Neural progenitor cell (in vitro differentiated cells): ENCODE measurements around the gene SFT2D3. TPM values are rescaled to one million over a fixed set of nuclear protein-coding genes. Genes with fewer than 3 reads are reported as not detected.

Experiments used
- DNase-seq: peaks from one replicate; pipeline ENCODE4 v3.0.0-alpha.2; 2016; ENCODE audit warnings: low spot score
- H2AFZ ChIP-seq: fragments of 200-600 bp; sonication (generic); replicated peaks from 2 replicates; pipeline ENCODE4 v1.6.1; 2016; ENCODE audit warnings: antibody characterized with exemption
- H3F3A ChIP-seq: fragments of 200-600 bp; sonication (generic); 2 replicates; pipeline ENCODE4 v1.6.1; 2016; ENCODE audit warnings: antibody characterized with exemption, low read depth
- H3K27ac ChIP-seq: fragments of 200-600 bp; sonication (generic); 2 replicates; pipeline ENCODE4 v1.5.1; 2016; ENCODE audit warnings: mild to moderate bottlenecking
- H3K27me3 ChIP-seq: fragments of 200-600 bp; sonication (generic); 2 replicates; pipeline ENCODE4 v1.6.1; 2016; ENCODE audit warnings: mild to moderate bottlenecking, moderate library complexity
- H3K36me3 ChIP-seq: fragments of 200-600 bp; sonication (generic); 2 replicates; pipeline ENCODE4 v1.5.1; 2016
- H3K4me1 ChIP-seq: fragments of 200-600 bp; sonication (generic); 2 replicates; pipeline ENCODE4 v1.6.1; 2016; ENCODE audit warnings: mixed run types
- H3K4me2 ChIP-seq: fragments of 200-600 bp; sonication (generic); 2 replicates; pipeline ENCODE4 v1.6.1; 2016
- H3K4me3 ChIP-seq: fragments of 200-600 bp; sonication (generic); 2 replicates; pipeline ENCODE4 v1.5.1; 2016
- H3K79me2 ChIP-seq: fragments of 200-600 bp; sonication (generic); 2 replicates; pipeline ENCODE4 v1.6.1; 2016; ENCODE audit warnings: low read depth
- H3K9ac ChIP-seq: fragments of 200-600 bp; sonication (generic); 2 replicates; pipeline ENCODE4 v1.6.1; 2016
- H3K9me3 ChIP-seq: fragments of 200-600 bp; sonication (generic); 2 replicates; pipeline ENCODE4 v1.5.1; 2016; ENCODE audit warnings: low read depth
- H4K20me1 ChIP-seq: fragments of 200-600 bp; sonication (generic); 2 replicates; pipeline ENCODE4 v1.6.1; 2016; ENCODE audit warnings: low read depth
- H3K27ac Mint-ChIP-seq: 3 replicates; pipeline ENCODE4 v1.8.0; 2021; ENCODE audit warnings: mixed read lengths
- H3K27me3 Mint-ChIP-seq: 2 replicates; pipeline ENCODE4 v1.8.0; 2022; ENCODE audit warnings: low read depth, mild to moderate bottlenecking, inconsistent platforms, moderate library complexity, mixed read lengths; ENCODE audit not compliant: insufficient read depth
- H3K36me3 Mint-ChIP-seq: 3 replicates; pipeline ENCODE4 v1.8.0; 2021; ENCODE audit warnings: mixed read lengths
- H3K4me1 Mint-ChIP-seq: 3 replicates; pipeline ENCODE4 v1.8.0; 2021; ENCODE audit warnings: mixed read lengths
- H3K4me3 Mint-ChIP-seq: 3 replicates; pipeline ENCODE4 v1.8.0; 2021; ENCODE audit warnings: mild to moderate bottlenecking, moderate library complexity, mixed read lengths
- H3K9me3 Mint-ChIP-seq: 3 replicates; pipeline ENCODE4 v1.8.0; 2020; ENCODE audit warnings: mixed read lengths
- CTCF ChIP-seq: fragments of 200-600 bp; sonication (generic); IDR thresholded peaks from 2 replicates; pipeline ENCODE4 v1.5.1; 2017; ENCODE audit warnings: antibody characterized with exemption, mild to moderate bottlenecking
- EZH2 ChIP-seq: fragments of 200-600 bp; sonication (generic); IDR thresholded peaks from 2 replicates; pipeline ENCODE4 v1.6.1; 2017; ENCODE audit warnings: antibody characterized with exemption, mild to moderate bottlenecking, moderate library complexity
- EZH2phosphoT487 ChIP-seq: fragments of 200-600 bp; sonication (generic); IDR thresholded peaks from 2 replicates; pipeline ENCODE4 v1.6.1; 2017; ENCODE audit warnings: antibody characterized with exemption
- total RNA-seq: library from RNA; depleted of rRNA; stranded (reverse); fragments of >200 nt; gene quantifications from 2 replicates; pipeline ENCODE4 v1.2.3, GENCODE V29; 2015; ENCODE audit warnings: low replicate concordance

Gene SFT2D3
- 22.8 and 30.6 TPM in 2 replicates for total RNA-seq

GRCh38 chr2:127701193-127701650 lies at the start of gene SFT2D3:
SFT2D3 (plus strand) TSS chr2:127701497; CDS start chr2:127701529, 32 bp downstream.
- H3K79me2 ChIP-seq = peaks cover 32% of the 10 kb centered on the region
- H3K4me1 ChIP-seq = peaks cover 29% of the 10 kb centered on the region
- no peak for TF ChIP-seq EZH2
- no peak for TF ChIP-seq EZH2phosphoT487
- no peak for TF ChIP-seq CTCF
- peak within 1 kb of the TSS; percentile 71 for H2AFZ ChIP-seq
- peaks cover 2% of the 10 kb centered on the region for H3K27me3 Mint-ChIP-seq
- peaks cover 2% of the 10 kb centered on the region for H3K9me3 Mint-ChIP-seq
- H3K27ac Mint-ChIP-seq = peak within 1 kb of the TSS; percentile 99
- H3K4me3 Mint-ChIP-seq = peak within 1 kb of the TSS; percentile 94
- H3K9ac ChIP-seq = peak within 1 kb of the TSS; percentile 66
- peaks cover 29% of the 10 kb centered on the region for H4K20me1 ChIP-seq
- H3K9me3 ChIP-seq = no peaks in the 10 kb centered on the region
- H3K4me1 Mint-ChIP-seq = peaks cover 20% of the 10 kb centered on the region
- H3K27me3 ChIP-seq = no peaks in the 10 kb centered on the region
- DNase-seq = peak; percentile 95
- peaks cover 5% of the 10 kb centered on the region for H3K36me3 ChIP-seq
- H3K36me3 Mint-ChIP-seq = peaks cover 11% of the 10 kb centered on the region
- H3K4me3 ChIP-seq = peak within 1 kb of the TSS; percentile 84
- H3F3A ChIP-seq = peaks cover 43% of the 10 kb centered on the region
- H3K27ac ChIP-seq = peak within 1 kb of the TSS; percentile 93
- peak within 1 kb of the TSS; percentile 82 for H3K4me2 ChIP-seq

GRCh38 chr2:127651971-127652550 lies 49.2 kb upstream of the SFT2D3 start:
- H3K4me1 Mint-ChIP-seq = peaks cover 50% of the 10 kb centered on the region
- Histone ChIP-seq H3K36me3 (no peaks in the 10 kb centered on the region), H3K27me3 (no peaks in the 10 kb centered on the region), H3F3A (peaks cover 12% of the 10 kb centered on the region), H3K79me2 (no peaks in the 10 kb centered on the region), H3K4me3 (no peak overlapping the region), H3K9ac (no peak overlapping the region), H4K20me1 (no peaks in the 10 kb centered on the region), H3K27ac (no peak overlapping the region), H3K9me3 (no peaks in the 10 kb centered on the region), H3K4me1 (peaks cover 16% of the 10 kb centered on the region), H2AFZ (no peak overlapping the region), H3K4me2 (no peak overlapping the region)
- peak overlapping the region; percentile 82 for H3K27ac Mint-ChIP-seq
- no peak for DNase-seq
- TF ChIP-seq EZH2 (no peak), EZH2phosphoT487 (no peak), CTCF (no peak)
- no peaks in the 10 kb centered on the region for H3K9me3 Mint-ChIP-seq
- H3K36me3 Mint-ChIP-seq = no peaks in the 10 kb centered on the region
- no peak overlapping the region for H3K4me3 Mint-ChIP-seq
- peaks cover 9% of the 10 kb centered on the region for H3K27me3 Mint-ChIP-seq

- Histone ChIP-seq H3K79me2 (no peaks in the 10 kb centered on the region), H3K4me3 (no peak overlapping the region), H3F3A (peaks cover 12% of the 10 kb centered on the region), H3K36me3 (no peaks in the 10 kb centered on the region), H3K4me1 (peaks cover 16% of the 10 kb centered on the region), H2AFZ (no peak overlapping the region), H3K9me3 (no peaks in the 10 kb centered on the region), H4K20me1 (no peaks in the 10 kb centered on the region), H3K27me3 (no peaks in the 10 kb centered on the region), H3K4me2 (no peak overlapping the region), H3K27ac (no peak overlapping the region), H3K9ac (no peak overlapping the region)
- H3K4me3 Mint-ChIP-seq = no peak overlapping the region
- DNase-seq = no peak
- no peaks in the 10 kb centered on the region for H3K9me3 Mint-ChIP-seq
- TF ChIP-seq CTCF (no peak), EZH2 (no peak), EZH2phosphoT487 (no peak)
- peaks cover 46% of the 10 kb centered on the region for H3K4me1 Mint-ChIP-seq
- peaks cover 9% of the 10 kb centered on the region for H3K27me3 Mint-ChIP-seq
- no peaks in the 10 kb centered on the region for H3K36me3 Mint-ChIP-seq
- peak overlapping the region; percentile 67 for H3K27ac Mint-ChIP-seq
These were observed 48.4 kb upstream of the SFT2D3 start for GRCh38 chr2:127652786-127653357.
